Activated CD4-positive, alpha-beta T cell treated with anti-CD3 and anti-CD28 coated beads, Interleukin-2, amount 10 ng/mL, durations not matched to agents 24 days and 14 days (primary cell): Measurements from ENCODE around the gene SIRPA. TPM values are rescaled to one million over a fixed set of nuclear protein-coding genes. Genes with fewer than 3 reads are reported as not detected.

Source experiments
- DNase-seq: peaks from one replicate; pipeline ENCODE4 v3.0.0; 2022
- H3K27ac Mint-ChIP-seq: one replicate; pipeline ENCODE4 v1.8.0; 2022; ENCODE audit warnings: mild to moderate bottlenecking, mixed read lengths
- H3K27me3 Mint-ChIP-seq: one replicate; pipeline ENCODE4 v1.8.0; 2022; ENCODE audit warnings: mixed read lengths
- H3K36me3 Mint-ChIP-seq: one replicate; pipeline ENCODE4 v1.8.0; 2022; ENCODE audit warnings: low read depth, mild to moderate bottlenecking, mixed read lengths
- H3K4me1 Mint-ChIP-seq: one replicate; pipeline ENCODE4 v1.8.0; 2021; ENCODE audit warnings: mixed read lengths
- H3K4me3 Mint-ChIP-seq: one replicate; pipeline ENCODE4 v1.8.0; 2022; ENCODE audit warnings: mild to moderate bottlenecking, moderate library complexity, mixed read lengths
- H3K9me3 Mint-ChIP-seq: one replicate; pipeline ENCODE4 v1.8.0; 2021; ENCODE audit warnings: mixed read lengths
- intact Hi-C: fragments of 100-400 bp; cut with micrococcal nuclease; formaldehyde crosslinking; loops from one replicate; pipeline ENCODE4 v1.15.1; 2023
- total RNA-seq: library from RNA; stranded (reverse); gene quantifications from 2 replicates; pipeline ENCODE4 v1.2.3, GENCODE V29; 2022

Gene SIRPA
- total RNA-seq, 1 donor from 2014 or later = 0.05 TPM

- no peak for DNase-seq
- intact Hi-C loops = no loop called here
- Mint-ChIP-seq H3K4me1 (no peaks in the 10 kb centered on the region), H3K4me3 (no peak overlapping the region), H3K36me3 (no peaks in the 10 kb centered on the region), H3K27ac (no peak overlapping the region), H3K9me3 (no peaks in the 10 kb centered on the region), H3K27me3 (peaks cover 4% of the 10 kb centered on the region)
These were observed 36.6 kb downstream of the SIRPA start for GRCh38 chr20:1931830-1932229.

DNA sequence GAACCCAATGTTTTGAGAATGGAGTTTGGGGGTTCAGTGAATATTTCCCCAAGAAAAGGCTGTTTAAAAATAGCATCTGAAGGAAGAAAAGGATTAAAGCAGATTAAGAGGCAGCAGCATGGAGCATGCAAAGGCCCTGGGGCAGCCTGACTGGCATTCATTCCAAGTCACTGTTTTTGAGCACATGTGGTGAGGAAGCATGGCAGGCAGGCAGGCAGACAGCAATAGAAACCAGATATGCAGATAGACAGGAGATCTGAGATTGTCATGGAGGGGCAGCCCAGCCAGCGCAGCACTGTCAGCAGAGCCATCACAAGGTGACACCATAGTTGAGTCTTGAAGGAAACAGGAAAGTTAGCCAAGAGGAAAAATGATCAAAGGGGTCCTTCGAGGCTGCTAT, 37.8 kb downstream of the SIRPA start:
- Mint-ChIP-seq H3K36me3 (no peaks in the 10 kb centered on the region), H3K4me3 (no peak overlapping the region), H3K4me1 (no peaks in the 10 kb centered on the region), H3K27me3 (peaks cover 4% of the 10 kb centered on the region), H3K27ac (no peak overlapping the region), H3K9me3 (no peaks in the 10 kb centered on the region)
- no peak for DNase-seq
- intact Hi-C loops = no loop called here

- intact Hi-C loops = no loop called here
- Mint-ChIP-seq H3K27ac (no peak overlapping the region), H3K9me3 (no peaks in the 10 kb centered on the region), H3K36me3 (no peaks in the 10 kb centered on the region), H3K27me3 (peaks cover 4% of the 10 kb centered on the region), H3K4me1 (no peaks in the 10 kb centered on the region), H3K4me3 (no peak overlapping the region)
- DNase-seq = no peak
These were observed 38.3 kb downstream of the SIRPA start for GRCh38 chr20:1933465-1933870.

GRCh38 chr20:1934156-1934555, 38.9 kb downstream of the SIRPA start:
- DNase-seq = no peak
- H3K27ac Mint-ChIP-seq = no peak overlapping the region

DNA sequence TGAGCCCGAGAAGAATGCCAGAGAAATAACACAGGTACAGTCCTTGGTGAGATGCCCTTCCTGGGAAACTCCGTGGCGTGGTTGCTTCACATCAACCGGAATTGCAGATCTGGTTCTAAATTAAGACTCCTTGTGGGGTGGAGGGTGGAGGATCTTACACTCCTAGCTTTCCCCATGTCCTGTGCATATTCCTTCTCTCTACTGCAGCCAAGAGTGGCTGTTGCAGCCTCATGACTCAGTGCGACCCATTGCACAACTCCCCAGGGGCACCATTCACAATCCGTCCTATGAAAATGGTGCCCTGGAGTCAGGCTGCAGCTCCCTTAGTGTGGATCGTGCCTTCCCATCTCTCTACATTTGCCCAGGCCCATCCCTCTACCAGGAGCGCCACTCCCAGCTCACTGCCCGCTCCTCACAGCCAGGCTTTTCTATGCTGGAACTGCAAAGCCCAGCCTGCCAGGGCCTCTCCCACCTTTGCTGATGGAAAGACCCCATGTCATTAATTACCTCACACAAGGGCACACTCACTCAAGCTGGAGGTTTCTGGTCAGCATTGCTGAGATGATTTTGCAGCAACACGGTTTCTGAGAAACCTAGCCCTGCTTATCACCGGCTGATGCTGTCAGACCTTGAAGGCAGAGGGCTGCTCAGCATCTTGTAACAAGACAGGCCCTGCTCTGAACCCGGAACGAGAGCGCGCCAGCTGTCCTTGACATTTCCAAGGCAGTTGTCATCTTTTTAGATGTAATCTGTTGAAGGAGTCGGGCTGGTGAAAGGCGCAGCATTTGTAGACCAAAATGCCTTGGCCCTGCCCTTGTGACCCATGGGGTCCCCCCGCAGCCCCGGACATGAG, 39.7 kb downstream of the SIRPA start:
- DNase-seq = no peak

More at GRCh38 chr20:1934156-1934555, 38.9 kb downstream of the SIRPA start:
- H3K9me3 Mint-ChIP-seq = no peaks in the 10 kb centered on the region
- no peak overlapping the region for H3K4me3 Mint-ChIP-seq
- no peaks in the 10 kb centered on the region for H3K36me3 Mint-ChIP-seq
- intact Hi-C loops = no loop called here
- no peaks in the 10 kb centered on the region for H3K4me1 Mint-ChIP-seq
- H3K27me3 Mint-ChIP-seq = peaks cover 4% of the 10 kb centered on the region

DNA sequence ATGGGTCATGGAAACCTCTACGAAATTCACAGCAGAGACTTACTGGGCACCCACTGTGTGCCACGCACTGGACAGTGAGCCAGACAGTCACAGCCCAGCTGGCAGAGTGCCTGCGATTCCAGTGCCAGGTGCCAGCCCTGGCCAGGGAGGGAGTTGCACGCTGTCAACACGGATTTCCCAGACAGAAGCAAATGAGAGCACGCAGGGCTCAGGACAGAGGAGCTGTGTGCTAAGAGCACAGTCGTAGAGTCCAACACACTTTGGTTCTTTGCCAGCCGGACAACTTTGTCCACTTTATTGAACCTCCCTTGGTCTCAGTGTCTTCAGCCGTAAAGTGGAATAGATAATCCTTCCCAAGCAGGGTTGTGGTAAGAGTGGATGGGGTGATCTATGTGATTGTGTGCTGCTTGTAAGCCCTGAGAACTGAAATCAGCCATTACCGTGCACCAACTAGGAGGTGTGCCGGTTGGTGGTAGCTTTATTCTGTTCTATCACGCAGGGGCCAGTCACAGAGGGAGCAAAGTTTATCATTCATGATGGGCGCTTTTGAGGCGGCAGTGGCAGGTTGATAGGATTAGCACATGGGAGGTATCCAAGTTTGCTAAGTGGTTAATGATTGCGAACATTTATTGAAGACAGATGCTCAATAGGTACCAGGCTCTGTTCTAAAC, 40.6 kb downstream of the SIRPA start:
- Mint-ChIP-seq H3K27ac (no peak overlapping the region), H3K4me1 (no peaks in the 10 kb centered on the region), H3K9me3 (no peaks in the 10 kb centered on the region), H3K4me3 (no peak overlapping the region), H3K36me3 (no peaks in the 10 kb centered on the region), H3K27me3 (peaks cover 4% of the 10 kb centered on the region)
- intact Hi-C loops = no loop called here
- no peak for DNase-seq

More for the DNA sequence above, 39.7 kb downstream of the SIRPA start:
- H3K27me3 Mint-ChIP-seq = peaks cover 4% of the 10 kb centered on the region
- no peaks in the 10 kb centered on the region for H3K4me1 Mint-ChIP-seq
- no peak overlapping the region for H3K27ac Mint-ChIP-seq
- intact Hi-C loops = no loop called here
- no peak overlapping the region for H3K4me3 Mint-ChIP-seq
- H3K9me3 Mint-ChIP-seq = no peaks in the 10 kb centered on the region
- no peaks in the 10 kb centered on the region for H3K36me3 Mint-ChIP-seq

- Mint-ChIP-seq H3K9me3 (no peaks in the 10 kb centered on the region), H3K36me3 (no peaks in the 10 kb centered on the region), H3K27me3 (peaks cover 2% of the 10 kb centered on the region), H3K4me3 (no peak overlapping the region), H3K4me1 (no peaks in the 10 kb centered on the region), H3K27ac (no peak overlapping the region)
- no peak for DNase-seq
- intact Hi-C loops = no loop called here
These were observed 42.2 kb downstream of the SIRPA start for GRCh38 chr20:1937316-1937976.

DNA sequence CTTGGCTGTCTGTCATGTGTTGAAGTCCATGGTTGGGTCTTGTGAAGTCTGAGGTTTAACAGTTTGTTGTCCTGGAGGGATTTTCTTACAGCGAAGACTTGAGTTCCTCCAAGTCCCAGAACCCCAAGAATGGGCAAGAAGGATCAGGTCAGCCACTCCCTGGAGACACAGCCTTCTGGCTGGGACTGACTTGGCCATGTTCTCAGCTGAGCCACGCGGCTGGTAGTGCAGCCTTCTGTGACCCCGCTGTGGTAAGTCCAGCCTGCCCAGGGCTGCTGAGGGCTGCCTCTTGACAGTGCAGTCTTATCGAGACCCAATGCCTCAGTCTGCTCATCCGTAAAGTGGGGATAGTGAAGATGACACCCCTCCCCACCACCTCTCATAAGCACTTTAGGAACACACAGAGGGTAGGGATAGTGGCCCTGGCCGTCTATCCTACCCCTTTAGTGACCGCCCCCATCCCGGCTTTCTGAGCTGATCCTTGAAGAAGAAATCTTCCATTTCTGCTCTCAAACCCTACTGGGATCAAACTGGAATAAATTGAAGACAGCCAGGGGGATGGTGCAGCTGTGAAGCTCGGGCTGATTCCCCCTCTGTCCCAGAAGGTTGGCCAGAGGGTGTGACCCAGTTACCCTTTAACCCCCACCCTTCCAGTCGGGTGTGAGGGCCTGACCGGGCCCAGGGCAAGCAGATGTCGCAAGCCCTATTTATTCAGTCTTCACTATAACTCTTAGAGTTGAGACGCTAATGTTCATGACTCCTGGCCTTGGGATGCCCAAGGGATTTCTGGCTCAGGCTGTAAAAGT, 43.5 kb downstream of the SIRPA start:
- no peaks in the 10 kb centered on the region for H3K36me3 Mint-ChIP-seq
- H3K27me3 Mint-ChIP-seq = peaks cover 5% of the 10 kb centered on the region
- H3K4me1 Mint-ChIP-seq = no peaks in the 10 kb centered on the region
- H3K27ac Mint-ChIP-seq = no peak overlapping the region
- H3K4me3 Mint-ChIP-seq = no peak overlapping the region
- no peak for DNase-seq
- intact Hi-C loops = no loop called here
- no peaks in the 10 kb centered on the region for H3K9me3 Mint-ChIP-seq

GRCh38 chr20:1939270-1939595, 44.0 kb downstream of the SIRPA start:
- intact Hi-C loops = no loop called here
- H3K4me3 Mint-ChIP-seq = no peak overlapping the region
- no peaks in the 10 kb centered on the region for H3K36me3 Mint-ChIP-seq
- DNase-seq = no peak
- no peaks in the 10 kb centered on the region for H3K9me3 Mint-ChIP-seq
- H3K27ac Mint-ChIP-seq = no peak overlapping the region
- H3K4me1 Mint-ChIP-seq = no peaks in the 10 kb centered on the region
- H3K27me3 Mint-ChIP-seq = peaks cover 5% of the 10 kb centered on the region

DNA sequence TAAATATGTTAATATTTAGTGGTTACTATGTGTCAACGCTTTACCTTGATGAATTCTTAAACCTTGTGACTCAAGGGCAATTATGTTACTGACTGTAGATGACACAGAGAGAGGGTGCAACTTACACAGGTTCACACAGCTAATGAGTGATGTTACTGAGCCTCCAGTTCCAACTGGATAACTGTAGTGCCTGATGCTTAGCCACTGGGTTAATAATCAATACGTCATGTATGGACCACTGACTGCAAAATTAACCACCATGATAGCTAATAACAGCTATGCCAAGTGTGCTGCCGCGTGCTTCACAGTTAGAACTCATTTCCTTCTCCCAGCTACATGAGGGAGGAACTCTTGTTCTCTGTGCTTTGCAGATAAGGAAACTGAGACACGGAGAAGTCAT, 45.4 kb downstream of the SIRPA start:
- DNase-seq = no peak
- Mint-ChIP-seq H3K27me3 (peaks cover 11% of the 10 kb centered on the region), H3K4me3 (no peak overlapping the region), H3K36me3 (no peaks in the 10 kb centered on the region), H3K4me1 (no peaks in the 10 kb centered on the region), H3K27ac (no peak overlapping the region), H3K9me3 (no peaks in the 10 kb centered on the region)
- intact Hi-C loops = no loop called here

GRCh38 chr20:1941226-1941625, 46.0 kb downstream of the SIRPA start:
- Mint-ChIP-seq H3K9me3 (no peaks in the 10 kb centered on the region), H3K27me3 (peaks cover 15% of the 10 kb centered on the region), H3K4me1 (no peaks in the 10 kb centered on the region), H3K27ac (no peak overlapping the region), H3K36me3 (no peaks in the 10 kb centered on the region), H3K4me3 (no peak overlapping the region)
- intact Hi-C loops = no loop called here
- DNase-seq = no peak

DNA sequence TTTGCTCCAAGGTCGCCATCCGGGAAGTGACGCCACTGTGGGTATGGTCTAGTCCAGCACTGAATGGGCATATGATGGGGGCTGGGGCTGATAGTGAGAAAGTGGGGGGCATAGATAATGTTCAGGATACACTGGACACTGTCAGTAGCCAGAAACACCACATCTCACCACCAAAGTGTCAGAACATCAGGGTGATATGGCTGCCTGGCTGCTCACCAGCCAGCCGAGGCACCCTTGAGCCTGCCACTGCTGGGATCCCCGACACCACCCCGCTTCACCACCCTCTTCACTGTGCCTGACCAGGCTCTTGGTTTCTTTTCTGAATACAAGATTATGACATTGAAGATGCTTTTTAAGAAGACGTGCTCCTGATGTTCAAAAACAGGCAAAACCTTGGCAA, 46.9 kb downstream of the SIRPA start:
- DNase-seq = no peak
- H3K4me3 Mint-ChIP-seq = no peak overlapping the region
- peaks cover 20% of the 10 kb centered on the region for H3K27me3 Mint-ChIP-seq
- no peaks in the 10 kb centered on the region for H3K9me3 Mint-ChIP-seq
- no peaks in the 10 kb centered on the region for H3K36me3 Mint-ChIP-seq
- intact Hi-C loops = no loop called here
- no peak overlapping the region for H3K27ac Mint-ChIP-seq
- H3K4me1 Mint-ChIP-seq = no peaks in the 10 kb centered on the region

GRCh38 chr20:1942486-1943274, 47.5 kb downstream of the SIRPA start:
- intact Hi-C loops = no loop called here
- Mint-ChIP-seq H3K36me3 (no peaks in the 10 kb centered on the region), H3K9me3 (no peaks in the 10 kb centered on the region), H3K27ac (no peak overlapping the region), H3K4me1 (no peaks in the 10 kb centered on the region), H3K4me3 (no peak overlapping the region), H3K27me3 (peaks cover 23% of the 10 kb centered on the region)
- DNase-seq = no peak
